IMR-90 (cell line): Measurements from ENCODE around the gene SLC4A9. TPM values are rescaled to one million over a fixed set of nuclear protein-coding genes. Genes with fewer than 3 reads are reported as not detected.

ENCODE experiments used
- ATAC-seq: fragments of 200-7000 bp; cut with Tn5 transposase; 2 replicates; pipeline ENCODE4 v1.9.1; 2020; ENCODE audit warnings: low read depth, mild to moderate bottlenecking, moderate library complexity
- BruUV-seq: library from RNA; stranded (reverse); fragments of 400-500 nt; replicated peaks from 2 replicates; lab custom pipeline; 2021; lab: Mats Ljungman, UMichigan
- CTCF ChIA-PET: fragments of 300-600 bp; formaldehyde crosslinking; extraction: SDS; loops from one replicate; lab custom pipeline; 2021; ENCODE audit warnings: antibody characterized with exemption; lab: Yijun Ruan, JAX
- POLR2A ChIA-PET: fragments of 300-600 bp; sonication (Branson Sonifier 250); formaldehyde crosslinking; loops from one replicate; lab custom pipeline; 2022; ENCODE audit warnings: antibody characterized with exemption; ENCODE audit not compliant: unreplicated experiment; lab: Charles Lee
- DNase-seq: peaks from one replicate; pipeline ENCODE4 v3.0.0; 2013
- H2AFZ ChIP-seq: replicated peaks from 2 replicates; pipeline ENCODE3; 2013; ENCODE audit warnings: low read length, mild to moderate bottlenecking; ENCODE audit not compliant: poor library complexity
- H2AK5ac ChIP-seq: 2 replicates; pipeline ENCODE4 v1.6.1; 2013; ENCODE audit warnings: low read depth, low read length, inconsistent platforms
- H2AK9ac ChIP-seq: replicated peaks from 2 replicates; pipeline ENCODE3; 2013; ENCODE audit warnings: mild to moderate bottlenecking, low read depth, low read length, moderate library complexity; ENCODE audit not compliant: poor library complexity
- H2BK120ac ChIP-seq: 2 replicates; pipeline ENCODE4 v1.6.1; 2013; ENCODE audit warnings: low read depth, low read length, inconsistent platforms
- H2BK15ac ChIP-seq: 3 replicates; pipeline ENCODE4 v1.6.1; 2013; ENCODE audit warnings: low read depth, low read length, inconsistent platforms
- H2BK20ac ChIP-seq: 2 replicates; pipeline ENCODE4 v1.6.1; 2013; ENCODE audit warnings: low read depth, mild to moderate bottlenecking, inconsistent platforms, low read length, moderate library complexity
- H2BK5ac ChIP-seq: 2 replicates; pipeline ENCODE4 v1.6.1; 2013; ENCODE audit warnings: mild to moderate bottlenecking, low read depth, low read length, inconsistent platforms; ENCODE audit not compliant: poor library complexity, severe bottlenecking
- H3K14ac ChIP-seq: replicated peaks from 2 replicates; pipeline ENCODE4 v1.6.1; 2013; ENCODE audit warnings: low read depth, low read length, inconsistent platforms
- H3K18ac ChIP-seq: 2 replicates; pipeline ENCODE4 v1.6.1; 2013; ENCODE audit warnings: low read depth, low read length, control low read depth
- H3K23ac ChIP-seq: 2 replicates; pipeline ENCODE4 v1.6.1; 2013; ENCODE audit warnings: low read depth, low read length, inconsistent platforms
- H3K27ac ChIP-seq: 2 replicates; pipeline ENCODE4 v1.5.1; 2013; ENCODE audit warnings: mild to moderate bottlenecking, control low read depth, low read length; ENCODE audit not compliant: insufficient read depth
- H3K27me3 ChIP-seq: 2 replicates; pipeline ENCODE4 v1.6.1; 2013; ENCODE audit warnings: low read length; ENCODE audit not compliant: control insufficient read depth, insufficient read depth
- H3K36me3 ChIP-seq: 2 replicates; pipeline ENCODE4 v1.6.1; 2013; ENCODE audit warnings: low read length, mixed read lengths; ENCODE audit not compliant: control insufficient read depth, insufficient read depth
- H3K4ac ChIP-seq: 2 replicates; pipeline ENCODE4 v1.6.1; 2013; ENCODE audit warnings: low read depth, low read length, inconsistent platforms
- H3K4me1 ChIP-seq: 2 replicates; pipeline ENCODE4 v1.6.1; 2013; ENCODE audit warnings: low read length, mixed read lengths; ENCODE audit not compliant: control insufficient read depth, insufficient read depth
- H3K4me2 ChIP-seq: 2 replicates; pipeline ENCODE4 v1.6.1; 2013; ENCODE audit warnings: low read depth, mild to moderate bottlenecking, control low read depth, low read length, moderate library complexity
- H3K4me3 ChIP-seq: 2 replicates; pipeline ENCODE4 v1.5.1; 2013; ENCODE audit warnings: low read depth, mild to moderate bottlenecking, control low read depth, low read length, moderate library complexity; ENCODE audit not compliant: insufficient read depth
- H3K56ac ChIP-seq: 2 replicates; pipeline ENCODE4 v1.6.1; 2013; ENCODE audit warnings: low read length, inconsistent platforms; ENCODE audit not compliant: insufficient read depth; ENCODE audit errors: extremely low read depth
- H3K79me1 ChIP-seq, 2 experiments: 2 replicates each; pipeline ENCODE4 v1.6.1; 2013; ENCODE audit warnings: low read length in 2 of 2, inconsistent platforms in 1 of 2, low read depth in 1 of 2
- H3K9ac ChIP-seq: 2 replicates; pipeline ENCODE4 v1.6.1; 2013; ENCODE audit warnings: low read depth, low read length, control low read depth
- H3K9me1 ChIP-seq: 2 replicates; pipeline ENCODE4 v1.6.1; 2013; ENCODE audit warnings: low read length, inconsistent platforms; ENCODE audit not compliant: insufficient read depth
- H3K9me3 ChIP-seq: 2 replicates; pipeline ENCODE4 v1.6.1; 2013; ENCODE audit warnings: low read length; ENCODE audit not compliant: control insufficient read depth, insufficient read depth
- H4K20me1 ChIP-seq: 2 replicates; pipeline ENCODE4 v1.6.1; 2013; ENCODE audit warnings: low read length, inconsistent platforms; ENCODE audit not compliant: insufficient read depth
- H4K5ac ChIP-seq: 2 replicates; pipeline ENCODE4 v1.6.1; 2013; ENCODE audit warnings: mild to moderate bottlenecking, low read depth, low read length, control low read depth
- H4K8ac ChIP-seq, 2 experiments: 2 replicates each; pipeline ENCODE4 v1.6.1; 2013; ENCODE audit warnings: low read depth in 2 of 2, low read length in 2 of 2, control low read depth in 1 of 2, inconsistent platforms in 1 of 2
- H4K91ac ChIP-seq: 2 replicates; pipeline ENCODE4 v1.6.1; 2013; ENCODE audit warnings: low read depth, low read length, inconsistent platforms; ENCODE audit not compliant: insufficient read depth
- CEBPB ChIP-seq: IDR thresholded peaks from 2 replicates; pipeline ENCODE4 v1.6.1; 2012; ENCODE audit warnings: low read depth, low read length, improper control_type of control experiment
- MXI1 ChIP-seq: IDR thresholded peaks from 2 replicates; pipeline ENCODE4 v1.6.1; 2012; ENCODE audit warnings: low read depth, mild to moderate bottlenecking, low read length, moderate library complexity, borderline replicate concordance
- RCOR1 ChIP-seq: IDR thresholded peaks from 2 replicates; pipeline ENCODE4 v1.6.1; 2012; ENCODE audit warnings: mild to moderate bottlenecking, low read length, improper control_type of control experiment; ENCODE audit not compliant: insufficient replicate concordance
- USF2 ChIP-seq: fragments of 150-350 bp; IDR thresholded peaks from 2 replicates; pipeline ENCODE4 v1.6.1; 2017; ENCODE audit warnings: mild to moderate bottlenecking, antibody characterized with exemption, low read length, low read depth
- WGBS, 2 experiments: methylation state at CpG; one replicate each; pipeline versions ENCODE4 v1.1.5 to v1.1.7; 2013; ENCODE audit warnings: missing lambda C conversion rate in 2 of 2; ENCODE audit not compliant: insufficient read length in 1 of 2; ENCODE audit errors: extremely low coverage in 2 of 2; 5-methylcytosine and 5-hydroxymethylcytosine counted together
- dilution Hi-C: fragments of 300-500 bp; cut with HindIII; formaldehyde crosslinking; loops from one replicate; pipeline ENCODE4 v1.14.3; 2018; ENCODE audit warnings: low sequenced_read_pairs; ENCODE audit not compliant: unreplicated experiment
- in situ Hi-C: fragments of 300-500 bp; cut with MboI; formaldehyde crosslinking; loops from 3 replicates; pipeline ENCODE4 v1.14.3; 2019; ENCODE audit warnings: low sequenced_read_pairs, inconsistent platforms, mixed read lengths
- intact Hi-C: fragments of 100-400 bp; cut with micrococcal nuclease; formaldehyde crosslinking; loops from 2 replicates; pipeline ENCODE4 v1.10.0; 2022
- polyA plus RNA-seq, 3 experiments: library from polyadenylated mRNA; depleted of rRNA; stranded (reverse); fragments of >200 nt; gene quantifications; 2 replicates each; pipeline ENCODE4 v1.2.3, GENCODE V29; 2012; ENCODE audit warnings: low replicate concordance in 1 of 3
- total RNA-seq: library from RNA; depleted of rRNA; stranded (reverse); fragments of >200 nt; gene quantifications from 2 replicates; pipeline ENCODE4 v1.2.3, GENCODE V29; 2012

The SLC4A9 gene
- total and polyA plus RNA-seq, 2 of the 4 experiments (the other 2 are of a cell fraction) = not detected

GRCh38 chr5:140317859-140318258, 42.1 kb upstream of the SLC4A9 start:
- WGBS, 2 experiments = 48% methylated on average over 4 of the region's 5 CpGs; no CpG with 5 or more reads in 1 of the 2 experiments
- Histone ChIP-seq H2BK120ac (peak overlapping the region; percentile 71), H2AFZ (peak overlapping the region; percentile 72), H3K27ac (no peak overlapping the region), H4K5ac (no peak overlapping the region), H2BK15ac (peak overlapping the region; percentile 75; the same call in 2 of the 3 replicates), H2BK5ac (peak overlapping the region; percentile 7), H3K27me3 (no peaks in the 10 kb centered on the region), H3K79me1 (no peaks in the 10 kb centered on the region), H4K20me1 (no peaks in the 10 kb centered on the region), H4K8ac (peak overlapping the region in 1 of 2 experiments; percentile 74; a peak in 3 of 4 replicates), H3K4me2 (no peak overlapping the region), H3K9ac (no peak overlapping the region), H3K36me3 (no peaks in the 10 kb centered on the region), H3K9me3 (no peaks in the 10 kb centered on the region), H3K4me1 (peaks cover 10% of the 10 kb centered on the region), H3K18ac (peak overlapping the region; percentile 1; the same call in 1 of the 2 replicates), H3K4ac (peak overlapping the region; percentile 71; the same call in 1 of the 2 replicates), H3K23ac (0 out of 2 replicates have a peak overlapping the region, but pooled peaks have one; percentile 10), H3K4me3 (no peak overlapping the region), H3K9me1 (peaks cover 10% of the 10 kb centered on the region), H2AK9ac (no peak overlapping the region), H3K14ac (peak overlapping the region; percentile 44; the same call in 1 of the 2 replicates), H3K56ac (0 out of 2 replicates have a peak overlapping the region, but pooled peaks have one; percentile 10), H2AK5ac (peak overlapping the region; percentile 66; the same call in 1 of the 2 replicates), H2BK20ac (peak overlapping the region; percentile 61; the same call in 1 of the 2 replicates), H4K91ac (no peak overlapping the region)
- peak; percentile 22 for ATAC-seq
- intact Hi-C loops = no loop called here
- peak; percentile 75 for DNase-seq
- in situ Hi-C loops = no loop called here
- TF ChIP-seq MXI1 (no peak), CEBPB (0 out of 2 replicates have a peak, but pooled peaks have one; percentile 6), USF2 (no peak), RCOR1 (peak; percentile 23)
- dilution Hi-C loops = no loop called here
- no TSS peak for BruUV-seq
- ChIA-PET POLR2A (interaction anchor here (0.5 kb wide), 1 partner anchor 13 kb away, joined by 16 read pairs; no protein-coding TSS in a partner anchor), CTCF (no interaction called here)
